Neutrophil (primary cell): ENCODE results near the gene KIF2C.
"Not testable (repeated sequence)": the region's sequence is repeated elsewhere in the genome, so short reads cannot be mapped to it uniquely, and the experiment has no call there.

Source experiments
- H3K27ac ChIP-seq: fragments of 200-600 bp; sonication (generic); 2 replicates; pipeline ENCODE4 v1.5.1; 2016; ENCODE audit warnings: mild to moderate bottlenecking, moderate library complexity
- H3K27me3 ChIP-seq: fragments of 200-600 bp; sonication (generic); 2 replicates; pipeline ENCODE4 v1.6.0; 2016; ENCODE audit warnings: mild to moderate bottlenecking
- H3K36me3 ChIP-seq: fragments of 200-600 bp; sonication (generic); 2 replicates; pipeline ENCODE4 v1.5.1; 2017
- H3K4me1 ChIP-seq, 2 experiments: fragments of 200-600 bp in 1 of 2; sonication (generic) in 1 of 2; 1 replicate in 1 of 2; 2 replicates in 1 of 2; pipeline versions ENCODE4 v1.5.1 to v1.6.1; 2013 to 2016; ENCODE audit warnings: low read depth in 1 of 2, low read length in 1 of 2, mild to moderate bottlenecking in 1 of 2, moderate library complexity in 1 of 2; ENCODE audit not compliant: control insufficient read depth in 1 of 2, insufficient read depth in 1 of 2
- H3K4me3 ChIP-seq, 2 experiments: fragments of 200-600 bp in 1 of 2; sonication (generic) in 1 of 2; 1 replicate in 1 of 2; 2 replicates in 1 of 2; pipeline ENCODE4 v1.5.1; 2013 to 2016; ENCODE audit warnings: low read depth in 1 of 2, low read length in 1 of 2, mild to moderate bottlenecking in 1 of 2, moderate library complexity in 1 of 2
- H3K9me3 ChIP-seq: fragments of 200-600 bp; sonication (generic); 2 replicates; pipeline ENCODE4 v1.5.1; 2016
- CTCF ChIP-seq: fragments of 200-600 bp; sonication (generic); IDR thresholded peaks from 2 replicates; pipeline ENCODE4 v1.5.1; 2016; ENCODE audit warnings: antibody characterized with exemption

KIF2C gene

GRCh38 chr1:44696101-44696500, 43.5 kb upstream of the KIF2C start:
- no peaks in the 10 kb centered on the region for H3K27me3 ChIP-seq
- no peak overlapping the region for H3K27ac ChIP-seq
- H3K4me1 ChIP-seq: peaks cover 15 to 19% of the 10 kb centered on the region in 2 experiments
- no peak for TF ChIP-seq CTCF
- no peaks in the 10 kb centered on the region for H3K9me3 ChIP-seq
- no peaks in the 10 kb centered on the region for H3K36me3 ChIP-seq
- H3K4me3 ChIP-seq: no peak overlapping the region

GRCh38 chr1:44696789-44697345, 42.8 kb upstream of the KIF2C start:
- Histone ChIP-seq H3K4me1 (peaks cover 15 to 19% of the 10 kb centered on the region in 2 experiments), H3K4me3 (no peak overlapping the region), H3K27me3 (no peaks in the 10 kb centered on the region), H3K9me3 (no peaks in the 10 kb centered on the region), H3K27ac (peak overlapping the region; percentile 9), H3K36me3 (no peaks in the 10 kb centered on the region)
- TF ChIP-seq CTCF: no peak

- Histone ChIP-seq H3K27me3 (no peaks in the 10 kb centered on the region), H3K4me3 (no peak overlapping the region), H3K4me1 (peaks cover 15 to 19% of the 10 kb centered on the region in 2 experiments), H3K9me3 (no peaks in the 10 kb centered on the region), H3K36me3 (no peaks in the 10 kb centered on the region), H3K27ac (peak overlapping the region; percentile 27)
- TF ChIP-seq CTCF: no peak
These were observed 41.5 kb upstream of the KIF2C start for GRCh38 chr1:44698138-44698537.

- H3K4me3 ChIP-seq, H3K36me3 ChIP-seq, H3K4me1 ChIP-seq, H3K27ac ChIP-seq, H3K27me3 ChIP-seq, H3K9me3 ChIP-seq: not testable (repeated sequence)
These were observed 40.3 kb upstream of the KIF2C start for GRCh38 chr1:44699375-44699774.

GRCh38 chr1:44700573-44700972, 39.1 kb upstream of the KIF2C start:
- Histone ChIP-seq H3K4me3 (no peak overlapping the region), H3K4me1 (peaks cover 9% of the 10 kb centered on the region in 2 experiments), H3K27ac (no peak overlapping the region), H3K9me3 (no peaks in the 10 kb centered on the region), H3K36me3 (no peaks in the 10 kb centered on the region), H3K27me3 (no peaks in the 10 kb centered on the region)
- no peak for TF ChIP-seq CTCF

GRCh38 chr1:44701141-44701573, 38.5 kb upstream of the KIF2C start:
- Histone ChIP-seq H3K27me3 (no peaks in the 10 kb centered on the region), H3K4me1 (peaks cover 9% of the 10 kb centered on the region in 2 experiments), H3K27ac (no peak overlapping the region), H3K4me3 (no peak overlapping the region), H3K36me3 (no peaks in the 10 kb centered on the region), H3K9me3 (no peaks in the 10 kb centered on the region)
- TF ChIP-seq CTCF: no peak
